HepG2 (cell line): Measurements from ENCODE around the gene ADSS1. TPM values are rescaled to one million over a fixed set of nuclear protein-coding genes. Genes with fewer than 3 reads are reported as not detected.

ENCODE experiments used
- ARID4A ChIP-seq: sonication (generic); formaldehyde crosslinking; IDR thresholded peaks from 2 replicates; pipeline ENCODE4 v1.5.0; 2020; ENCODE audit warnings: mild to moderate bottlenecking, missing genetic modification reagents, borderline replicate concordance
- HNF4A ChIP-seq: sonication (generic); formaldehyde crosslinking; IDR thresholded peaks from 2 replicates; pipeline ENCODE4 v1.4.0; 2020; ENCODE audit warnings: missing genetic modification reagents
- HNF4G ChIP-seq, 2 experiments: sonication (generic) in 1 of 2; formaldehyde crosslinking in 1 of 2; IDR thresholded peaks; 2 replicates each; pipeline versions ENCODE4 v1.4.0 to v1.6.1; 2011 to 2020; ENCODE audit warnings: borderline replicate concordance in 2 of 2, low read depth in 2 of 2, mild to moderate bottlenecking in 2 of 2, low read length in 1 of 2, missing genetic modification reagents in 1 of 2, moderate library complexity in 1 of 2
- NKX3-1 ChIP-seq: sonication (generic); formaldehyde crosslinking; IDR thresholded peaks from 2 replicates; pipeline ENCODE4 v1.5.0; 2020; ENCODE audit warnings: missing genetic modification reagents
- PHF20 ChIP-seq: sonication (generic); formaldehyde crosslinking; IDR thresholded peaks from 2 replicates; pipeline ENCODE4 v1.5.0; 2020; ENCODE audit warnings: mild to moderate bottlenecking, missing genetic modification reagents
- POLR2AphosphoS5 ChIP-seq: IDR thresholded peaks from 2 replicates; pipeline ENCODE4 v1.6.1; 2012; ENCODE audit warnings: low read depth, low read length
- STAT5B ChIP-seq: sonication (generic); formaldehyde crosslinking; IDR thresholded peaks from 2 replicates; pipeline ENCODE4 v1.4.0; 2020; ENCODE audit warnings: missing genetic modification reagents
- YEATS2 ChIP-seq: sonication (generic); formaldehyde crosslinking; IDR thresholded peaks from 2 replicates; pipeline ENCODE4 v1.4.0; 2020; ENCODE audit warnings: missing genetic modification reagents, borderline replicate concordance
- ZEB1 ChIP-seq: IDR thresholded peaks from 2 replicates; pipeline ENCODE4 v1.6.1; 2012; ENCODE audit warnings: mild to moderate bottlenecking, low read depth, inconsistent platforms; ENCODE audit not compliant: insufficient replicate concordance
- ZFX ChIP-seq: sonication (generic); formaldehyde crosslinking; IDR thresholded peaks from 2 replicates; pipeline ENCODE4 v1.4.0; 2020; ENCODE audit warnings: mild to moderate bottlenecking, low read depth, missing genetic modification reagents, moderate library complexity
- ZNF430 ChIP-seq: sonication (generic); formaldehyde crosslinking; IDR thresholded peaks from 2 replicates; pipeline ENCODE4 v1.9.0; 2021; ENCODE audit warnings: mild to moderate bottlenecking, missing genetic modification reagents
- ZNF687 ChIP-seq: sonication (generic); formaldehyde crosslinking; IDR thresholded peaks from 2 replicates; pipeline ENCODE4 v1.5.1; 2020; ENCODE audit warnings: mild to moderate bottlenecking, missing genetic modification reagents, moderate library complexity
- ZXDC ChIP-seq: sonication (generic); formaldehyde crosslinking; IDR thresholded peaks from 2 replicates; pipeline ENCODE4 v1.5.0; 2020; ENCODE audit warnings: mild to moderate bottlenecking, missing genetic modification reagents
- polyA plus RNA-seq, 8 experiments: library from polyadenylated mRNA; depleted of rRNA in 3 of 8; stranded (reverse) in 7 of 8; unstranded in 1 of 8; fragments of >200 nt; fragmentation: Illumina TruSeq in 4 of 8; extraction: Trizol in 4 of 8; gene quantifications; 2 replicates each; pipeline versions ENCODE4 v1.2.1 to v1.2.3, GENCODE V29; 2011 to 2016; ENCODE audit warnings: low read depth in 4 of 8, missing spikeins in 1 of 8, mixed read lengths in 1 of 8; ENCODE audit not compliant: insufficient read depth in 1 of 8
- total RNA-seq, 5 experiments: library from RNA; depleted of rRNA; stranded (reverse); fragments of >200 nt; fragmentation: Illumina TruSeq; extraction: Trizol; gene quantifications; 2 replicates each; pipeline ENCODE4 v1.2.3, GENCODE V29; 2016; ENCODE audit warnings: low read depth in 1 of 5
- TF ChIP-seq, protein P1 (sequence below): sonication (generic); IDR thresholded peaks from 2 replicates; pipeline ENCODE4 v1.6.1; 2016; ENCODE audit warnings: low read depth, borderline replicate concordance
- TF ChIP-seq, protein P2 (sequence below): sonication (generic); formaldehyde crosslinking; IDR thresholded peaks from 2 replicates; pipeline ENCODE4 v1.4.0; 2020; ENCODE audit warnings: mild to moderate bottlenecking, missing genetic modification reagents

ADSS1 gene
- total and polyA plus RNA-seq, 2 of the 13 experiments (the other 11 are each of a cell fraction or from before 2014, with no cell fraction given), result 1.0 to 36.7 TPM

DNA sequence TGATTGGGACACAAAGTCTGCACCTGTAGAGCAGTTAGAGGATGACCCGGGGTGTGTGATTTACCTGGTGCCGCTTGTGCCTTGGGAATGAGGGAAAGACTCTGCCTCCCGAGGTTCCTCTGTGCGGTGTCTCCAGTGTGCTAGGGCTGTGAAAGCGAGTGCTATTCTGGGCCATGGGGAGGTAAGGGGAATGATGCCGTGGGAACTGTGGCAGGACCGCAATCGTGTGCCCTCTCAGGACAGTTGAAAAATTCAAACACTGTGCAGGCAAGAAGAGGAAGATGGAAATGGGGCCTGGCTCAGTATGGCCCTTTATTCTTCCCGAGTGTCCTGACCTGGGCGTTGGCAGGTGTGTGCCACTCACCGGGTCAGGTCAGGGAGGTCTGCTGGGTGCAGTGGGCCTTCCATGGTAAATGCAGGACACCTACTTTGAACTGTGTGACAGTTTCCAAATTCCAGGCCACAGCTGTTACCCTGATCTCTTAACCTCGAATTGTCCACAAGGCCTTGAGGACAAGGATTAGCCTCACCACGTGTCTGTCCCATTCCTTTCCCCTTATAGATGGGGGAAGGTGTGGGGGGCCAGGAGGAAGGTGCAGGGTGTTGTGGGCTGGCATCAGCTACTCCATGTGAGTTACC lies 30.3 kb downstream of the ADSS1 start (continued):
- peak; percentile 24; the same call in 1 of the 2 replicates for TF ChIP-seq ARID4A
- peak; percentile 74; the same call in 1 of the 2 replicates for TF ChIP-seq ZNF430
- TF ChIP-seq PHF20 (CRISPR knock-in tag), result 0 out of 2 replicates have a peak, but pooled peaks have one; percentile 29
- 0 out of 2 replicates have a peak, but pooled peaks have one; percentile 37 for TF ChIP-seq POLR2AphosphoS5
- TF ChIP-seq, protein P1, sequence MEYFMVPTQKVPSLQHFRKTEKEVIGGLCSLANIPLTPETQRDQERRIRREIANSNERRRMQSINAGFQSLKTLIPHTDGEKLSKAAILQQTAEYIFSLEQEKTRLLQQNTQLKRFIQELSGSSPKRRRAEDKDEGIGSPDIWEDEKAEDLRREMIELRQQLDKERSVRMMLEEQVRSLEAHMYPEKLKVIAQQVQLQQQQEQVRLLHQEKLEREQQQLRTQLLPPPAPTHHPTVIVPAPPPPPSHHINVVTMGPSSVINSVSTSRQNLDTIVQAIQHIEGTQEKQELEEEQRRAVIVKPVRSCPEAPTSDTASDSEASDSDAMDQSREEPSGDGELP, result peak; percentile 88
- TF ChIP-seq HNF4G (IDR thresholded peaks at IDR 0.05; ENCODE audit: borderline replicate concordance, low read depth, low read length), result peak; percentile 52; the same call in 1 of the 2 replicates
- TF ChIP-seq HNF4G (CRISPR knock-in tag; IDR thresholded peaks at IDR 0.05; ENCODE audit: borderline replicate concordance, low read depth), result 0 out of 2 replicates have a peak, but pooled peaks have one; percentile 13
- peak; percentile 44; the same call in 1 of the 2 replicates for TF ChIP-seq ZXDC (CRISPR knock-in tag)
- TF ChIP-seq ZFX (CRISPR knock-in tag), result peak; percentile 56
- no peak for TF ChIP-seq YEATS2 (CRISPR knock-in tag)
- 0 out of 2 replicates have a peak, but pooled peaks have one; percentile 38 for TF ChIP-seq ZNF687
- peak; percentile 69 for TF ChIP-seq HNF4A
- TF ChIP-seq NKX3-1 (CRISPR knock-in tag), result no peak
- TF ChIP-seq STAT5B (CRISPR knock-in tag), result no peak
- TF ChIP-seq, protein P2, sequence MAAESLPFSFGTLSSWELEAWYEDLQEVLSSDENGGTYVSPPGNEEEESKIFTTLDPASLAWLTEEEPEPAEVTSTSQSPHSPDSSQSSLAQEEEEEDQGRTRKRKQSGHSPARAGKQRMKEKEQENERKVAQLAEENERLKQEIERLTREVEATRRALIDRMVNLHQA (CRISPR knock-in tag), result no peak
- peak; percentile 52 for TF ChIP-seq ZEB1
